HG02852 (cell line): ENCODE data around the gene CD4.

Experiments used
- ATAC-seq: cut with Tn5 transposase; IDR thresholded peaks from one replicate; pipeline ENCODE4 v1.9.1; 2021; ENCODE audit warnings: mild to moderate bottlenecking, moderate library complexity; ENCODE audit not compliant: unreplicated experiment

The CD4 gene

DNA sequence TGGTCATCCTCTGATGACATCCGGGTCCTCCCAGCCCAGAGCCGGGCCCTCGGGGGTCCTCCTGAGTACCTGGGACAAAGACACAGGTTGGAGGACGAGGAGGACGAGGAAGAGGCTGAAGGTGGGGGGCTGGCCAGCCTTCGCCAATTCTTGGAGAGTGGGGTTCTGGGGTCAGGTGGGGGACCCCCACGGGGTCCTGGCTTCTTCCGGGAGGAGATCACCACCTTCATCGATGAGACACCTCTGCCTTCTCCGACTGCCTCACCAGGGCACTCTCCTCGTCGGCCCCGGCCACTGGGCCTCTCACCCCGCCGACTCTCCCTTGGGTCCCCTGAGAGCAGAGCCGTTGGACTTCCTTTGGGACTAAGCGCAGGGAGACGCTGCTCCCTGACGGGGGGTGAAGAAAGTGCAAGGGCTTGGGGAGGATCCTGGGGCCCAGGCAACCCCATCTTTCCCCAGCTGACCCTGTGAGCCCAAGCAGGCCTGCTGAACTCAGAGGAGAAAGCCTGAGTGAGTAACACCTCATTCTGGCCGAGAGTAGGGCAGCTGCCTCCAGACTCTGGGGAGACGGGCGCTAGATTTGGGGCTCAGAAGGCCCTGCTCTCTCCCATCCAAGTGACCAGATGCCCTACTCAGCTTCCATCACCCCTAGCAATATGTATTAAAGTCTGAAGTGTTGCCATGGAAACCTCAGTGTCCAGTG lies 37.6 kb downstream of the CD4 start:
- ATAC-seq: no peak

- no peak for ATAC-seq
These were observed 38.1 kb downstream of the CD4 start for GRCh38 chr12:6827437-6827911.

- no peak for ATAC-seq
These were observed 38.9 kb downstream of the CD4 start, which contains the start of gene P3H3 for GRCh38 chr12:6827982-6828780. P3H3 (plus strand) TSS chr12:6828407; CDS start chr12:6828441, 34 bp downstream.

GRCh38 chr12:6828781-6829535 lies 39.6 kb downstream of the CD4 start:
- ATAC-seq: no peak

- no peak for ATAC-seq
These were observed 40.4 kb downstream of the CD4 start for GRCh38 chr12:6829536-6830220.

GRCh38 chr12:6830286-6830890 lies 41.1 kb downstream of the CD4 start:
- no peak for ATAC-seq

DNA sequence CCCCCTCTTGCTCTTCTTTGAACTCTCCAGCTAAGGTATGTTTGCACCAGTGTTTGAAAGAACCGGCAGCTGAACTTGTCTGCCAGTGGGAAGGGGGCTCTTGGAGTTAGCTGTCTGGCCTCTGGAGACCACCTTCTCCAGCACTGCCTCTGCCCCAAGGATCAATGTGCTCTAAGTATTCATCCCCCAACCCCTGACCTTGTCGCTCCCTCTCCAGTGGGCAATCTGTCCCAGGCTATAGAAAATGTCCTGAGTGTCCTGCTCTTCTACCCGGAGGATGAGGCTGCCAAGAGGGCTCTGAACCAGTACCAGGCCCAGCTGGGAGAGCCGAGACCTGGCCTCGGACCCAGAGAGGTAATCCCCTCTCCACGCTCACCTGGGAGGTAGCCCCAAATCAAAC lies 41.7 kb downstream of the CD4 start:
- ATAC-seq: no peak

DNA sequence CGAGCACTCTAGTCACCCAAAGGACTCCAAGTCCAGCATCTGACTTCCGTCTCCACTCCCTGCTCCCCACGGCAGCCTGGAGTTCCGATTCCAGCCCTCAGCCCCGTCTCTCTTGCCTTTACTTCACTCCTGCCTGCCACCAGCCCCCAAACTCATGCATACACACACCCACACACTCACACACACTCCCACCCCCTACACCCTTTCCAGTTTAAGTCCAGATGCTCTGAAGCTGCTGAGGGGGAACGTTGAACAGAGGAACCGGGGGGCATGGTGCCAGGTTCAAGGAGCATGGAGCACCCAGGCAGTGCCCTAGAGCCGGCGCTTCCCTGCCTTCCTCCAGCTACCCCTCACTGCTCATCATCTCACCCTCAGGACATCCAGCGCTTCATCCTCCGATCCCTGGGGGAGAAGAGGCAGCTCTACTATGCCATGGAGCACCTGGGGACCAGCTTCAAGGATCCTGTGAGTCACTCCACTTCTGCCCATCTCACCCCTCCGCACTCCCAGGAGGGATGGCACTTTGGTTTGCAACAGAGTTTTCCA lies 42.2 kb downstream of the CD4 start:
- no peak for ATAC-seq

- ATAC-seq: no peak
These were observed 42.8 kb downstream of the CD4 start for GRCh38 chr12:6832125-6832524.

DNA sequence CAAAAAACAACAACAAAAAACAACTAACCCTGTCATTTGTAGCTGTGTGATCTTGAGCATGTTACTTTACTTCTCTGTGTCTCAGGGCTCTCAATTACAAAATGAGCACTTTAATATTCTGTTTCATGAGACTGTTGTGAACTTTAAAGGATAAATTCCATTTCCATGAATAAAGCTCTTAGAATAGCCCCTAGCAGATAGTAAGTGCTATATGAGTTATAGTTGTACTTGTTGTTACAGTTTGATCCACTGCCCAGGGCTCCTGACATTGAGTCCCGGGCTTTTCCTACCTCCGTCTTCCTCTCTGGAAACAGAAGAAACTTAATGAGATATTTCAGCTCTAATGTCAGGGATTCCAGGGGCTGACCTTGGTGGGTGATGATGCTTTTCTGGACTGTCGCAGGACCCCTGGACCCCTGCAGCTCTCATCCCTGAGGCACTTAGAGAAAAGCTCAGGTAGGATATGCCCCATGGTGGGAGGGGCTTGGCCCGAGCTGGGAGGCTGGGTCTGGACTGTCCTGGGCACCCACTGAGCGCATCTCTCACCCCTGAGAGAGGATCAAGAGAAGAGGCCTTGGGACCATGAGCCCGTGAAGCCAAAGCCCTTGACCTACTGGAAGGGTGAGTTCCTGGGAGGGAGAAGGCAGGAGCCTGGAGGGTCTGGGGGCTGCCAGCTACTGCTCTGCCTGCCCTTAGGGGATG lies 44.0 kb downstream of the CD4 start:
- no peak for ATAC-seq

GRCh38 chr12:6834254-6834653 lies 44.9 kb downstream of the CD4 start:
- ATAC-seq: no peak

GRCh38 chr12:6834873-6835272 lies 45.5 kb downstream of the CD4 start:
- no peak for ATAC-seq

DNA sequence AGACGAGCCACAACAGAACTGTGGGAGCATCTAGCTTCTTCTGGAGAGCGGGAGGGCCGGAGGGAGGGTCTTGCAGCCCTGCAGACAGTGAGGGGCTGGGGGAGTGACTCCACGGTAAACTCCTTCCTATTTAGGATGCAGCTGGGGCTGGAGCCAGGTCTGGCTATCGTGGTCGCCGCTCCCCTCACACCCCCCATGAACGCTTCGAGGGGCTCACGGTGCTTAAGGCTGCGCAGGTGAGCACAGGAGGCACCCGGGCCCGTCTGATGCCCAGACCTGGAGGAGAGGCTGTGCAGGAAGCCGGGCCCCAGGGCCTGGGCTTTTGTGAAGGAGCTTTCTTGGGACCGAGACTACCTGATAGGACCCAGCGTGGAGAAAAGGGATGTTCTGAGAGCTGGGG lies 47.5 kb downstream of the CD4 start:
- ATAC-seq: no peak

DNA sequence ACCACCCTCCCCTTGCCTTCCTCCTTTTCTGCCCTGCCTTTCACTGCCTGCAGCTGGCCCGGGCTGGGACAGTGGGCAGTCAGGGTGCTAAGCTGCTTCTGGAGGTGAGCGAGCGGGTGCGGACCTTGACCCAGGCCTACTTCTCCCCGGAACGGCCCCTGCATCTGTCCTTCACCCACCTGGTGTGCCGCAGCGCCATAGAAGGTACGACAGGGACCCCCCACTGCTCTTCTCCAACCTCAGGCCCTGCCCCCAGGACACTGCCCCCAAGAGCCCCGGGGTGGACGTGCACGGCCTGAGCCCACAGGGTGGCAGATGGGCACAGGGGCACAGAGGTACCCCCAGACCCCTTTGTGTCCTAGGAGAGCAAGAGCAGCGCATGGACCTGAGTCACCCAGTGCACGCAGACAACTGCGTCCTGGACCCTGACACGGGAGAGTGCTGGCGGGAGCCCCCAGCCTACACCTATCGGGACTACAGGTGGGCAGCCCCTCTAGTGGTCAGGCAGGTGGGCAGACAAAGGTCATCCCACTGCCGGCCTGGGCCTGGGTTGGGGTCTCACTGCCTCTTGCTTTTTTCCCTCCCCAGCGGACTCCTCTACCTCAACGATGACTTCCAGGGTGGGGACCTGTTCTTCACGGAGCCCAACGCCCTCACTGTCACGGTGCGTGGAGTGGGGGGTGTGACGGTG lies 48.2 kb downstream of the CD4 start:
- ATAC-seq: no peak

DNA sequence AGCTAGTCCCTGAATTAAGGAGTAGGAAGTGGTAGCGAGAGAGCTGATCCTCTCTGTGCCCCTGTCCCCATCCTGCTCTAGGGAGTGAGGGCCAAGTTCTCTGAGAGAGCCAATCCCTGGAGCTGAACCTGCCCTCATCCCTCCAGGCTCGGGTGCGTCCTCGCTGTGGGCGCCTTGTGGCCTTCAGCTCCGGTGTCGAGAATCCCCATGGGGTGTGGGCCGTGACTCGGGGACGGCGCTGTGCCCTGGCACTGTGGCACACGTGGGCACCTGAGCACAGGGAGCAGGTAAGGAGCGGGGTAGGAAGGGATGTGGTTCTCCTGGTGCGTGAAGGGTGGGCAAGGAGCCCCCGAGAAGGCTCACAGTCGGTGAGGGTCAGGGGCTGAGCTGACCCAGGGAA lies 49.5 kb downstream of the CD4 start:
- no peak for ATAC-seq

DNA sequence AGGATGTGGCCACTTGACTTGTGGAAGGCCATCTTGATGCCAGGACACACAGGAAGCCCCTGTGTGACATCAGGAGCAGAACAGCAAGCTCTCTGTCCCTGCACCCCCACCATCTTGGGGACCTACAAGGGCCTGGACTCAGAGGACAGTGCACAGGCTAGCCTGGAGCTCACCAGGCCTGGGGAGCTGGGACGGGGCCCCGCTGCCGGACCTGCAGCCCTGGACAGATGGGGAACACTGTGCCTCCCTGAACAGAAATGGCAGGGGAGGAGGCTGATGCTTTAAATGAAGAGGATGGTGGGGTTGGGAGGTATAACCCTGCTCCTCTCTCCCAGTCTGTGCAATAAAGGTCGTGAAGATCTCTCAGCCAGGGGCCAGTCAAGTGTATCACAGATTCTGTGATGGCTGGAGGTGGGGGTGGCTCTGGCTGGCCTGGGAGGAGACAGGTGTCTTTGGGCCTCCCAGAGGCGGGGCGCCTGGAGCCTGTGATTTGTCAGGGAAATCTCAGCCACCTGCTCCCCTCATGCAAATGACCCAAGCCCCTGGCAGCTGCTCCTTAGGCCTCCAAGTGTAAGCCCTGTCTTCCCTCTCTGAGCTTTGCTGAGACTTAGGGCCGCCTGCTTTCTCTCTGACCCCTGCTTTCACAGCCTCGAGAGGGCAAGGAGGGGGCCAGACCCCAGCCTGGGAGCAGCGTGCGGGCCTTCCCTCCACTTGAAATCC lies 50.3 kb downstream of the CD4 start:
- ATAC-seq: peak; percentile 87

DNA sequence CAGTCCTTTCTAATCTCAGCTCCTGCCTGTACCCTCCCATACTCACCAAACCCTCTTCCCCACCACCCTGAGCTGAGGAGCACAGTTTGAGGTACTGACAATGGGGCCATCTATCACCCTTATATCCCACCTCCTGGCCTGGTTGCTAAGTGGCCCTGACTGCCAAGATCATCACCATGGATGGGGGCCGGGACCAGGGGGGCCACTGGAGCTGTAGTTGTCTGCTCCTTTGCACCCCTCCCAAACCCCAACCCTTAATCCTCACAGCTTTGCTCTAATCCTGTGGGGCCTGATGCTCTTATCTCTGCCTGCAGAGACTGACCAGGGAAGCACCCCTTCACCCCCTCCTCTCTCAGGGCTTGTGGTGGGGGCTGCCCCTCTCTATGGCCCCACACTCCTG lies 51.0 kb downstream of the CD4 start:
- ATAC-seq: no peak

GRCh38 chr12:6840761-6841515 lies 51.6 kb downstream of the CD4 start, which contains the start of gene GNB3:
GNB3 (plus strand) TSS chr12:6840925; CDS start chr12:6841288, 363 bp downstream.
- no peak for ATAC-seq
